HL-60 (cell line): ENCODE measurements around the gene PRDM10.

Experiments
- DNase-seq, 2 experiments: peaks; one replicate each; pipeline ENCODE4 v3.0.0-alpha.2; 2010 to 2020; ENCODE audit warnings: low read depth in 1 of 2, low spot score in 1 of 2
- H3K27ac ChIP-seq: fragments of 250-450 bp; sonication (Bioruptor Pico); replicated peaks from 2 replicates; pipeline ENCODE4 v1.5.1; 2020; ENCODE audit warnings: mild to moderate bottlenecking, moderate library complexity
- H3K27me3 ChIP-seq: fragments of 250-450 bp; sonication (Bioruptor Pico); 2 replicates; pipeline ENCODE4 v1.5.1; 2021; ENCODE audit warnings: mild to moderate bottlenecking, moderate library complexity; ENCODE audit not compliant: insufficient read depth, poor library complexity, severe bottlenecking
- H3K4me3 ChIP-seq: replicated peaks from 2 replicates; pipeline ENCODE4 v1.5.1; 2011; ENCODE audit warnings: mild to moderate bottlenecking, control low read depth, low read length; ENCODE audit not compliant: insufficient read depth
- GABPA ChIP-seq: IDR thresholded peaks from 2 replicates; pipeline ENCODE4 v1.6.1; 2012; ENCODE audit warnings: low read depth
- POLR2AphosphoS5 ChIP-seq: IDR thresholded peaks from 2 replicates; pipeline ENCODE4 v1.6.1; 2012; ENCODE audit warnings: low read depth
- SPI1 ChIP-seq: IDR thresholded peaks from 2 replicates; pipeline ENCODE4 v1.6.1; 2012; ENCODE audit warnings: low read depth, mild to moderate bottlenecking, borderline replicate concordance
- TF ChIP-seq, protein P1 (sequence below): IDR thresholded peaks from one replicate; pipeline ENCODE4 v1.5.1; 2011; ENCODE audit warnings: low read length, control low read depth, inconsistent platforms; ENCODE audit not compliant: insufficient read depth
- TF ChIP-seq, protein P2 (sequence below): IDR thresholded peaks from 2 replicates; pipeline ENCODE4 v1.6.1; 2012; ENCODE audit warnings: low read depth; ENCODE audit not compliant: insufficient replicate concordance

PRDM10 gene

GRCh38 chr11:129853518-129854231 is 149.0 kb downstream of the PRDM10 start:
- TF ChIP-seq SPI1 (no peak), GABPA (no peak), POLR2AphosphoS5 (no peak)
- TF ChIP-seq, protein P1, sequence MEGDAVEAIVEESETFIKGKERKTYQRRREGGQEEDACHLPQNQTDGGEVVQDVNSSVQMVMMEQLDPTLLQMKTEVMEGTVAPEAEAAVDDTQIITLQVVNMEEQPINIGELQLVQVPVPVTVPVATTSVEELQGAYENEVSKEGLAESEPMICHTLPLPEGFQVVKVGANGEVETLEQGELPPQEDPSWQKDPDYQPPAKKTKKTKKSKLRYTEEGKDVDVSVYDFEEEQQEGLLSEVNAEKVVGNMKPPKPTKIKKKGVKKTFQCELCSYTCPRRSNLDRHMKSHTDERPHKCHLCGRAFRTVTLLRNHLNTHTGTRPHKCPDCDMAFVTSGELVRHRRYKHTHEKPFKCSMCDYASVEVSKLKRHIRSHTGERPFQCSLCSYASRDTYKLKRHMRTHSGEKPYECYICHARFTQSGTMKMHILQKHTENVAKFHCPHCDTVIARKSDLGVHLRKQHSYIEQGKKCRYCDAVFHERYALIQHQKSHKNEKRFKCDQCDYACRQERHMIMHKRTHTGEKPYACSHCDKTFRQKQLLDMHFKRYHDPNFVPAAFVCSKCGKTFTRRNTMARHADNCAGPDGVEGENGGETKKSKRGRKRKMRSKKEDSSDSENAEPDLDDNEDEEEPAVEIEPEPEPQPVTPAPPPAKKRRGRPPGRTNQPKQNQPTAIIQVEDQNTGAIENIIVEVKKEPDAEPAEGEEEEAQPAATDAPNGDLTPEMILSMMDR = no peak
- TF ChIP-seq, protein P2, sequence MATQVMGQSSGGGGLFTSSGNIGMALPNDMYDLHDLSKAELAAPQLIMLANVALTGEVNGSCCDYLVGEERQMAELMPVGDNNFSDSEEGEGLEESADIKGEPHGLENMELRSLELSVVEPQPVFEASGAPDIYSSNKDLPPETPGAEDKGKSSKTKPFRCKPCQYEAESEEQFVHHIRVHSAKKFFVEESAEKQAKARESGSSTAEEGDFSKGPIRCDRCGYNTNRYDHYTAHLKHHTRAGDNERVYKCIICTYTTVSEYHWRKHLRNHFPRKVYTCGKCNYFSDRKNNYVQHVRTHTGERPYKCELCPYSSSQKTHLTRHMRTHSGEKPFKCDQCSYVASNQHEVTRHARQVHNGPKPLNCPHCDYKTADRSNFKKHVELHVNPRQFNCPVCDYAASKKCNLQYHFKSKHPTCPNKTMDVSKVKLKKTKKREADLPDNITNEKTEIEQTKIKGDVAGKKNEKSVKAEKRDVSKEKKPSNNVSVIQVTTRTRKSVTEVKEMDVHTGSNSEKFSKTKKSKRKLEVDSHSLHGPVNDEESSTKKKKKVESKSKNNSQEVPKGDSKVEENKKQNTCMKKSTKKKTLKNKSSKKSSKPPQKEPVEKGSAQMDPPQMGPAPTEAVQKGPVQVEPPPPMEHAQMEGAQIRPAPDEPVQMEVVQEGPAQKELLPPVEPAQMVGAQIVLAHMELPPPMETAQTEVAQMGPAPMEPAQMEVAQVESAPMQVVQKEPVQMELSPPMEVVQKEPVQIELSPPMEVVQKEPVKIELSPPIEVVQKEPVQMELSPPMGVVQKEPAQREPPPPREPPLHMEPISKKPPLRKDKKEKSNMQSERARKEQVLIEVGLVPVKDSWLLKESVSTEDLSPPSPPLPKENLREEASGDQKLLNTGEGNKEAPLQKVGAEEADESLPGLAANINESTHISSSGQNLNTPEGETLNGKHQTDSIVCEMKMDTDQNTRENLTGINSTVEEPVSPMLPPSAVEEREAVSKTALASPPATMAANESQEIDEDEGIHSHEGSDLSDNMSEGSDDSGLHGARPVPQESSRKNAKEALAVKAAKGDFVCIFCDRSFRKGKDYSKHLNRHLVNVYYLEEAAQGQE = no peak
- Histone ChIP-seq H3K4me3 (no peak overlapping the region), H3K27ac (peak overlapping the region; percentile 7), H3K27me3 (no peaks in the 10 kb centered on the region)
- DNase-seq = peak; percentile 25 to 57

DNA sequence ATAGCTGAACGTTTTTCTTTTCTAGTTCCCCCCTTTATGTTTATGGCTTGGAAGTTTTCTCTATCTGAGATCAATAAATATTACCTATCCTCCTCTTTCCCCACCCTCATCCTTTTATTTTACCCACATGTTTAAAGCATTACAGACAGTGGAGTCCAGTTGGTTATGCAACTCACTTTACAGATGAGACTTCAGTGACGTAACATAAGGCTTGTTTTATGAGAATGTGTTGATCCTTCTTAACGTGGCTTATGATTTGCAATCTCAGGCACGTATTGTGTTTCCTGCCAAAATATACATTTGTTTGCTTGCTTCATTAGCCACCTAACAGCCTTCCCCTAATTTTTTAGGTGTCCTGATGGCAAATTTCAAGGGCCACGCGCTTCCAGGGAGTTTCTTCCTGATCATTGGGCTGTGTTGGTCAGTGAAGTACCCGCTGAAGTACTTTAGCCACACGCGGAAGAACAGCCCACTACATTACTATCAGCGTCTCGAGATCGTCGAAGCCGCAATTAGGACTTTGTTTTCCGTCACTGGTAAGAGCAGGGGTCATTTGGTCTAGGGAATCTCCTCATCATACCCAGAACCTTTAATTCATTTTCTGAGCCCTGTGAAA is 150.4 kb downstream of the PRDM10 start:
- Histone ChIP-seq H3K4me3 (no peak overlapping the region), H3K27ac (no peak overlapping the region), H3K27me3 (no peaks in the 10 kb centered on the region)
- TF ChIP-seq GABPA (no peak), POLR2AphosphoS5 (no peak), SPI1 (no peak)
- TF ChIP-seq, protein P1 = no peak
- TF ChIP-seq, protein P2 = no peak
- DNase-seq = no peak
